Fibroblast of skin of left biceps (primary cell): Measurements from ENCODE around the gene CFAP70.

Experiments used
- DNase-seq, 2 experiments: peaks; one replicate each; pipeline ENCODE4 v3.0.0-alpha.2; 2013; ENCODE audit warnings: low read depth in 2 of 2

CFAP70 gene

DNA sequence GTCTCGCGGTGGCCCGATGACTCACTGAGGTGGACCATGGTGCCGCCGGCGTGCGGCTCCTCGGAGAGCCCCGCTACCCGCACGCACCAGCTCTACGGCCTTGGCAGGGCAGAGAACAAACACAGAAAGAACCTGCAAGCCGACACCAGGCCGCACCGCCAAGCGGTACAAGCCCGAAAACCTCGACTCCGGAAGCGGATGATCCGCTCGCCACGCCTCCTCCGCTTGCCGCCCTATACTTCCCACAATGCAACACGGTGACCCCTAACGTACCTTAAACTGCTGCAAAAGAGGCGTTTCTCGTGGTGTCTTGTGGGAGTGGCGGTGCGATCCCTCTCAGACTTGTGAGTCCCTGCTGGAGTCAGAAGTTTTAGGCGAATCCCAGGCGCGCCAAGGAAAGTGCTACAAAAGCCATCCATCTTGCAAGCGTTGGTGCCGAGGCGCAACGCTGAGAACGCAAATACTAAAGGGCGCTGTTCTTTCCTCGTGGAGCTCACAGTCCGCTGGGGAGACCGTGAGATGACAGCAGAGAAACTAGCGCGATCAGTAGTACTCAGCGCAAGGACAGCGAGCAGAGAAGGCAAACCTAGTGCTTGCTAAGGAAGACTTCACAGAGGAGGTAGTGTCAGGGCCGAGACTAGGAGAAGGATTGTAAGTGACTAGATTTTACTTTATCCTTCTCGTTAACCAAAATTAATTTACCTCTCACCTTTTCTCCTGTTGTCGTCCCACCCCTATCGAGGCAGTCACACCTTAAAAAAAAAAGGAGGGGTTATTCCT lies 106.0 kb downstream of the CFAP70 start, which contains the start of gene MRPS16:
Gene MRPS16 (minus strand): TSS at position 200 of the 780 bp plus-strand sequence. CDS start 162 bp downstream, at position 38.
- DNase-seq: peak; percentile 90 to 91

DNA sequence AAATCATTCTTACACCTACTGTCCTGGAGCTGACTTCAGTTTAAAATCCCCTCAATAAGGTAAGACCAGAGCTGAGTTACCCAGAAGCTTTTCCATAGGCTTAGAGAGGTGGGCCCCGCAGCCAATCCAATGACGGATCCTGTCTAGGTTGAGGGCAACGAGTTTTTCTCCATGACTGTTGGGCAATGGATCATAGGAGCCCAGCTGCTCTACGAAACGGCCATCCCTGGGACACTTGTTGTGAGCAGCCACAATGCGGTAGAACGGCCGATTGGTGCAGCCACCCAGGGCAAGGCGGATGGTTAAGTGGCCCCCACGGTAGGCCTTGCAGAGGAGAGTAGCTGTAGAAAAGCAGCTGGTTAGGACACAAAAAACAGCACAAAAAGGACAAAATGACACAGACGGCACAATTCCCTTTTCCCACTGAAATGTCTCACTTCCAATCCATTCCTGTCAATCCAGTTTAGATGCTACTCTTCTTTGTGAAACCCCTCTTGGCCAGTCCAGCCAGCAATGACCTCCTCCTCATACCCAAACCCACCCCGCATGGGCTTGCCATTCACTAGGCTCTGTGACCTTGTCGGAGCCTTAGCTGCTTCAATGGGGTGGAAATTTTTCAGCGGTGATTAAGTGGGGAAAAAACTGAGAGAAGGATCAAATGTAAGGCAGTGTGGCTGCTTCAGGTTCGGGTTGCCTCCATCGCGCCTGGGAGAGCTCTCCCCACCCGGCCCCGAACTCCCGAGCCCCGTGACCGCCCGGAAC lies 106.8 kb downstream of the CFAP70 start:
- DNase-seq: peak in 1 of 2 experiments; percentile 9

GRCh38 chr10:73248259-73248724 lies 110.4 kb downstream of the CFAP70 start:
- DNase-seq: no peak

GRCh38 chr10:73247509-73248258 lies 111.0 kb downstream of the CFAP70 start:
- no peak for DNase-seq

- DNase-seq: peak; percentile 76 to 77
Measured at GRCh38 chr10:73246646-73247508, 111.8 kb downstream of the CFAP70 start, which contains the start of gene DNAJC9. Gene DNAJC9, minus strand, starts transcription at chr10:73247255. Its CDS starts 66 bp downstream, at chr10:73247189.

DNA sequence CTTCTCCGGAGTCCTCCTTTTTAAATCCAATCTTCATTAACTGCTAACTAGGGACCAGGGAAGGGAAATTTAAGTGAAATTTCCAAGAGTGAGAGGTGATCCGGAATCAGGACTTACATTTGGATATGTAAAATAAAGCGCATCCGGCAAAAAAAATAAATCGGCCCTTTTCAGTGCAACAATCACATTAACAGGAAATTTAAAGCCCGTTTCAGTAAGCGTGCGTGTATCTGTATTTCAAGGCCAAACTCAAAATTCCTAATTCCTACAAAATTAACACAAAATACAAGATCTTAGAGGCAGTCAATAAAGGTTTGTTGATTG lies 112.4 kb downstream of the CFAP70 start:
- no peak for DNase-seq

GRCh38 chr10:73244866-73245477 lies 113.7 kb downstream of the CFAP70 start:
- no peak for DNase-seq

DNA sequence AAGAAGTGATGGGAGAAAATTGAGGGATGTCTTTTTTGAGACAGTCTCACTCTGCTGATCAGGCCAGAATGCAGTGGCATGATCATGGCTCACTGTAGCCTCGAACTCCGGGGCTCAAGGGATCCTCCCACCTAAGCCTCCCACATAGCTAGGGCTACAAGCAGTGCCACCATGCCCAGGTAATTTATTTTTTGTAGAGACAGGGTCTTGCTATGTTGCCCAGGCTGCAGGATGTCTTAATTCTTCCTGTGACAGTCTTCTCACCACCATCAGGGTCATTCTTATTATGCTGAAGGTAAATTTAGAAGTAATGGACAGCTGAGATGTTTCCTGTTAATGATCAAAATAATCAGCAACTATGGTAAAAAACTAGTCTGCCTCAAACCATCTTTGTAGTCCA lies 118.8 kb downstream of the CFAP70 start:
- no peak for DNase-seq

DNA sequence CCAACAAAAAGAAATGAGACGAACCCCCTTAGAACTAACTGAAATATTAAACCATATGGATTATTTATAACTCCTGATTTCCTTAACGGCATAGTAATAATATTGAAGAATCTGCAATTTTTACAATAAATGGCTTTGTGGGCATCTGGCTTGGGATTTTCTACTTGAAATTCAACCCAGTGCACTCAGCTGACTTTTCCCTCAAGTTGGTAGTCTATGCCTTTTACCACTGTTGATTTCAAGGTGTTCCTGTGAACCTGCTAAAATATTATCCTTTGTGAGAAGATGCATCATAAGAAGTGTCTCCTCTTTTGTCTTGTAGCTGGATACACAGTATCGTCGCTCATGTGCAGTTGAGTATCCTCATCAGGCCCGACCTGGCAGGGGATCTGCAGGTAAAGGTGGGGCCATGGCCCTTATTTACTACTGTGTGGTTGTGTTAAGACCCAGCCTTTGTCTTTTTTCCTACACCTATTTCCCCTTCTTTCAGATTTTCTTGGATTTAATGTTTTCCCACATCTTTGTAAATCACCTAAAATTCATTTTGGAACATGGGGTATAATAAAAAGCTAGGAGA lies 119.6 kb downstream of the CFAP70 start:
- no peak for DNase-seq

GRCh38 chr10:73234695-73235094 lies 124.0 kb downstream of the CFAP70 start:
- no peak for DNase-seq

DNA sequence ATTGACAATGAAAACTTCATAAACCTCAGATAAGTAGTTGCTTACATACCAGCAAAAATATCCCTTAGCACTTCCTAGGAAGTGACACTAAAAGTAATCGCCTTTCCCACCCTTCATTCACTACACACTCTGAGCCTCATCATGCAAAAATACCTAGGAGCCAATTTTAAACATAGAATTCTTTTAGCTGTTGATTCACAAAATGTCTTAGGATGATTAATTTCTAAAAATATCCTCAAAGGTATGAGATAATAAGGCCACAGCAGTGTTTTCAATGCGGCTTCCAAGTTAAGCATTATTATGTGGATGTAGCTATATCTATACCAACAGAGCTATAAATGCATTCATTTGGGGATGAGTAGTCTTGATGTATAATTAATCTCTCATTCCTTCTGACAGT lies 124.8 kb downstream of the CFAP70 start:
- DNase-seq: no peak

- DNase-seq: no peak
Measured at GRCh38 chr10:73232887-73233286, 125.8 kb downstream of the CFAP70 start.

DNA sequence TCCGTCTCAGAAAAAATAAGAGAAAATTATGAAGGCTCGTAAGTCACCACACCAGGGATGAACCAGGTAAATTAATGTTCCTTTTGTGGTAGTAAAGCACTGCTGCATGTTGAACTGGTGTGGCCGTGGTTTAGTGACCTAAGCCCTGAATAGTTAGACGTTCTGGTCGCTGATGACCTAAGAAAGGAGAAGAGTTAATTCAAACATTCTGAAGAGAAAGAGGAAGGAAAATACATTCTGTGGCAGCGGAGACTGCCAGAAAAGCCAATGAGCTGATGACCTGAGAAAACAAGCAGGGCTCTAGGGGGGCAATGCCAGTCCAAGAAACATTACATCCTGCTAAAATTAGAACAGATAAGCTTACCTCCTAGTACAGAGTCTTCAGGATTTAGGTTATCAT lies 129.1 kb downstream of the CFAP70 start:
- DNase-seq: no peak

GRCh38 chr10:73228247-73228646 lies 130.4 kb downstream of the CFAP70 start:
- no peak for DNase-seq

DNA sequence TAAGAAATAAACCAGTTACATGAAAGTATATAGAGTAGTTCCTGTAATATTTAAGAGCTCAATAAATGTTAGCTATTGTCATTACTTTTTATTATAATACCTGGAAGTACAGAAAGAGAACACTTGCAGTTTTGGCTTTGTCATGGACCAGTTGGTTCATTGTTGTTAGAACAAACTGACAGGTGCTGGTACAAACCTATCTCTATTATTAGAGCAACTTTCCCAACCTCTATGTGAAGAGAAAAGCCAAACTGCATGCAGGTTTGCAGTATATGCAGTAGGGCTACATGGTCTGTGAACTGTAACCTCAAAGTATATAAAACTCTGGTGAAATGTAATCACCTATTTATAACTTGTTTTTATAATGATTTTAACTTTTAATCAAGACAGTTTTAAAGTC lies 132.0 kb downstream of the CFAP70 start:
- no peak for DNase-seq

DNA sequence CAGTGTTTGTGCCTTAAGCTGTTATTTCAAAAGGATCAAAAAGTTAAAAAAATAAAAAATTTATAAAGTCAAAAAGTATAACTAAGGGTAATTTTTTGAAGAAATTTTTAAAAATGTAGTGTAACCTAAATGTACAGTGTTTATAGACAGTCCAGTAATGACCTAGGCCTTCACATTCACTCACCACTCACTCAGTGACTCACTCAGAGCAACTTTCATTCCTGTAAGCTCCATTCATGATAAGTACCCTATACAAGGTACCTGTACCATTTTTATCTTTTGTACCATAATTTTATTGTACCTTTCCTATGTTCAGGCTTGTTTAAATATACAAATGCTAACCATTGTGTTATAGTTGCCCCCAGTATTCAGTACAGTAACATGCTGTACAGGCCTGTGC lies 133.1 kb downstream of the CFAP70 start:
- no peak for DNase-seq

DNA sequence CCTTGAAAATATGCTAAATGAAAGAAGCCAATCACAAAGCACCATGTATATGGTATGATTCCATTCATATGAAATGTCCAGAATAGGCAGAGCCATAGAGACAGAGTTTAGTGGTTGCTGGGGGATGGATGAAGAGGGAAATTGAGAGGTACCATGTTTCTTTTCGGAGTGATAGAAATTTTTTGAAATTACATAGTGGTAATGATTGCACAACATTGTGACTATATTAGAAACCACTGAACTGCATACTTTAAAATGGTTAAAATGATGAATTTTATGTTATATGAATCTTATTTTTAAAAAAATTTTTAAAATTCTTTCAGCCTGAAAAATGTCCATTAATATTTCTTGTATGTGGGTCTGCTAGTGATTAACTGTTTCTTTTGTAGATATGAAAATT lies 137.7 kb downstream of the CFAP70 start:
- DNase-seq: no peak

DNA sequence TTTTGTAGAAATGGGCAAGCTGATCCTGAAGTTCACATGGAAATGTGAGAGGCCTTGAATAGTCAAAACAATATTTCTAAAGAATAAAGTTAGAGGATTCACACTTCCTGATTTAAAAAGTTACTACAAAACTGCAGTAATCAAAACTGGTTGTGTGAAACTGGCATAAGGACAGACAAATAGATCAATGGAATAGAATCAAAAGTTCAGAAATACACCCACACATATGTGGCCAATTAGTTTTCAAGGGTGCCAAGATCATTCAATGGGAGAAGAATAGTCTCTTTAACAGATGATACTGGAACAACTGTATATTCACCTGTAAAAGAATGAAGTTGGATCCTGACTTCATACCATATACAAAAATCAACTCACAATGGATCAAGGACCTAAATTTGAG lies 139.3 kb downstream of the CFAP70 start:
- no peak for DNase-seq

GRCh38 chr10:73218431-73219191 lies 140.1 kb downstream of the CFAP70 start:
- no peak for DNase-seq

GRCh38 chr10:73217628-73218027 lies 141.0 kb downstream of the CFAP70 start:
- DNase-seq: no peak
